Suprapubic skin (tissue), 4 donors: ENCODE data around the gene GMDS. TPM values are rescaled to one million over a fixed set of nuclear protein-coding genes. Genes with fewer than 3 reads are reported as not detected.

Experiments used
- DNase-seq, 2 donors: peaks; one replicate each; pipeline ENCODE4 v3.0.0-alpha.2; 2019; ENCODE audit warnings: low spot score in 2 of 2
- H3K27ac ChIP-seq: fragments of 200-600 bp; sonication (generic); one replicate; pipeline ENCODE4 v1.5.1; 2019
- H3K27me3 ChIP-seq: fragments of 200-600 bp; sonication (generic); one replicate; pipeline ENCODE4 v1.5.1; 2019
- H3K36me3 ChIP-seq: fragments of 200-600 bp; sonication (generic); one replicate; pipeline ENCODE4 v1.5.1; 2019
- H3K4me1 ChIP-seq: fragments of 200-600 bp; sonication (generic); one replicate; pipeline ENCODE4 v1.5.1; 2019
- H3K4me3 ChIP-seq: fragments of 200-600 bp; sonication (generic); one replicate; pipeline ENCODE4 v1.5.1; 2019; ENCODE audit warnings: mild to moderate bottlenecking
- H3K9me3 ChIP-seq: fragments of 200-600 bp; sonication (generic); one replicate; pipeline ENCODE4 v1.5.1; 2019
- CTCF ChIP-seq, 2 donors: fragments of 200-600 bp in 1 of 2; fragments of 450-650 bp in 1 of 2; sonication (generic) in 1 of 2; IDR thresholded peaks; one replicate each; pipeline ENCODE4 v1.5.1; 2016 to 2019; ENCODE audit warnings: antibody characterized with exemption in 2 of 2, mild to moderate bottlenecking in 1 of 2, moderate library complexity in 1 of 2
- EP300 ChIP-seq: sonication (generic); formaldehyde crosslinking; IDR thresholded peaks from one replicate; pipeline ENCODE4 v1.6.1; 2017; ENCODE audit warnings: antibody characterized with exemption
- POLR2A ChIP-seq, 2 donors: fragments of 450-650 bp; IDR thresholded peaks; one replicate each; pipeline ENCODE4 v1.6.1; 2017; ENCODE audit warnings: antibody characterized with exemption in 2 of 2, mild to moderate bottlenecking in 2 of 2, moderate library complexity in 2 of 2
- POLR2AphosphoS5 ChIP-seq, 3 donors: sonication (generic); formaldehyde crosslinking; IDR thresholded peaks; one replicate each; pipeline ENCODE4 v1.6.1; 2017; ENCODE audit warnings: antibody characterized with exemption in 3 of 3
- WGBS: methylation state at CpG from one replicate; pipeline ENCODE4 v1.1.5; 2018; 5-methylcytosine and 5-hydroxymethylcytosine counted together
- total RNA-seq, 4 donors: library from RNA; depleted of rRNA; stranded (reverse); fragments of >200 nt; gene quantifications; one replicate each; pipeline ENCODE4 v1.1.0, GENCODE V29; 2016

Gene GMDS
- total RNA-seq, 4 donors from 2014 or later = 11.7 to 19.3 (median 13.2) TPM

- no peak for TF ChIP-seq POLR2AphosphoS5 (IDR thresholded peaks at IDR 0.05)
- no peak for TF ChIP-seq POLR2A (IDR thresholded peaks at IDR 0.05)
- TF ChIP-seq EP300 = no peak
- TF ChIP-seq CTCF (IDR thresholded peaks at IDR 0.05) = no peak
- no peak overlapping the region for H3K27ac ChIP-seq
These were observed 134.9 kb downstream of the GMDS start for GRCh38 chr6:2110504-2110903.

GRCh38 chr6:2109796-2110195 is 135.6 kb downstream of the GMDS start:
- no peaks in the 10 kb centered on the region for H3K36me3 ChIP-seq
- 94% methylated on average over 5 of the region's 5 CpGs for WGBS

More at GRCh38 chr6:2110504-2110903, 134.9 kb downstream of the GMDS start:
- 75% methylated on average over 4 of the region's 4 CpGs for WGBS
- Histone ChIP-seq H3K27me3 (no peaks in the 10 kb centered on the region), H3K9me3 (no peaks in the 10 kb centered on the region), H3K4me1 (peaks cover 11% of the 10 kb centered on the region), H3K4me3 (no peak overlapping the region), H3K36me3 (no peaks in the 10 kb centered on the region)
- no peak for DNase-seq

GRCh38 chr6:2108700-2109306 is 136.6 kb downstream of the GMDS start:
- TF ChIP-seq POLR2AphosphoS5 (IDR thresholded peaks at IDR 0.05) = no peak
- TF ChIP-seq EP300 = no peak
- TF ChIP-seq CTCF (IDR thresholded peaks at IDR 0.05) = no peak
- TF ChIP-seq POLR2A (IDR thresholded peaks at IDR 0.05) = no peak
- Histone ChIP-seq H3K27me3 (no peaks in the 10 kb centered on the region), H3K4me3 (no peak overlapping the region), H3K36me3 (no peaks in the 10 kb centered on the region), H3K4me1 (peaks cover 12% of the 10 kb centered on the region), H3K27ac (no peak overlapping the region), H3K9me3 (no peaks in the 10 kb centered on the region)
- no peak for DNase-seq
- WGBS = 94% methylated on average over 9 of the region's 9 CpGs

More at GRCh38 chr6:2109796-2110195, 135.6 kb downstream of the GMDS start:
- Histone ChIP-seq H3K27me3 (no peaks in the 10 kb centered on the region), H3K9me3 (no peaks in the 10 kb centered on the region), H3K27ac (no peak overlapping the region), H3K4me1 (peaks cover 11% of the 10 kb centered on the region), H3K4me3 (no peak overlapping the region)
- DNase-seq = no peak
- TF ChIP-seq EP300 = no peak
- TF ChIP-seq CTCF (IDR thresholded peaks at IDR 0.05) = no peak
- TF ChIP-seq POLR2A (IDR thresholded peaks at IDR 0.05) = no peak
- TF ChIP-seq POLR2AphosphoS5 (IDR thresholded peaks at IDR 0.05) = no peak

- DNase-seq = no peak
- no peaks in the 10 kb centered on the region for H3K9me3 ChIP-seq
- H3K36me3 ChIP-seq = no peaks in the 10 kb centered on the region
- peaks cover 4% of the 10 kb centered on the region for H3K4me1 ChIP-seq
- no peak for TF ChIP-seq POLR2AphosphoS5 (IDR thresholded peaks at IDR 0.05)
- no peak for TF ChIP-seq CTCF (IDR thresholded peaks at IDR 0.05)
- no peak for TF ChIP-seq EP300
- TF ChIP-seq POLR2A (IDR thresholded peaks at IDR 0.05) = no peak
- WGBS = 7% methylated on average over 1 of the region's 1 CpG
- no peaks in the 10 kb centered on the region for H3K27me3 ChIP-seq
- no peak overlapping the region for H3K27ac ChIP-seq
- no peak overlapping the region for H3K4me3 ChIP-seq
These were observed 140.9 kb downstream of the GMDS start for GRCh38 chr6:2104524-2104880.

GRCh38 chr6:2103765-2104523 is 141.5 kb downstream of the GMDS start:
- Histone ChIP-seq H3K36me3 (no peaks in the 10 kb centered on the region), H3K27me3 (no peaks in the 10 kb centered on the region), H3K4me1 (peaks cover 4% of the 10 kb centered on the region), H3K9me3 (no peaks in the 10 kb centered on the region), H3K4me3 (peak overlapping the region; percentile 6), H3K27ac (peak overlapping the region; percentile 19)
- 59% methylated on average over 6 of the region's 6 CpGs for WGBS
- no peak for DNase-seq
- no peak for TF ChIP-seq POLR2A (IDR thresholded peaks at IDR 0.05)
- TF ChIP-seq CTCF (IDR thresholded peaks at IDR 0.05) = peak; percentile 31 to 36
